A549 treated with GW870086 at 1 μM for 4 hours (cell line): Measurements from ENCODE around the gene C8B. TPM values are rescaled to one million over a fixed set of nuclear protein-coding genes. Genes with fewer than 3 reads are reported as not detected.

Source experiments
- total RNA-seq: library from RNA; stranded (reverse); fragments of 200-300 nt; extraction: Qiagen RNA extraction; gene quantifications from 5 replicates; pipeline ENCODE4 v1.2.3, GENCODE V29; 2022; ENCODE audit warnings: low read depth

Gene C8B
- not detected in 5 replicates for total RNA-seq

DNA sequence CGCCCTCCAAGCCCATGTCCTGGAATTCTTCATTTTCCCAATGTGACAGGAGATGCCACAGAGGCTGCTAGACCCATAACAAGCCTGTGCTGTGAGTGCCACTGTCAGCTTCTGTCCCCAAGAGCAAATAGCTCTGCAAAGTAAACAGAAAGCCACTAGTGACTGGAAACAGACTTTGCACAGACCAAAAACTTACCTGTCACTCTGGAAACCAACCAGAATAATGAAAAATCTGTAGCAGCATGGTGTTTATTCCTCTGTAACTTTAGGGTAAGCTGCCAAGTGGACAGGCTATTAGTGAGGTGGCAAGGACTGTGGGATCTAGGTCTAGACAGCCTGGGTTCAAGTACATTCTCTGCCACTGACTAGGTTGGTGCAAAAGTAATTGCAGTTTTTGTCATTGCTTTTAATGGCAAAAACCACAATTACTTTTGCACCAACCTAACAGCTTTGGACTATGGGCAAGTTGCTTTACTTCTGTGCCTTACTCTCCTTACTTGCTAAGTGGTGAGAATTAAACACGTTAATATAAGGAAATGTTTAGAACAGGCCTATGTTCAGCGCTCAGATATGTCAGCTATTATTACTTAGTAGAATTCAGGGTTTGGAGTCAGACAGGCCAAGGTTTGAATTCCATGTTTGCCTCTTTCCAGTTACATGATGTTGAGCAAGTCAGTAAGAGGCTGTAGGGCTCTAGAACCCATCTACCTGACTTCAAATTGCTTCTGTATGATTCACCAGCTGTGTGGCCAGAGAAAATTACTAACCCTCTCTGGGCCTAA is at the start of gene C8B:
TSS of gene C8B (minus strand) at position 100 of the 782 bp plus-strand sequence. CDS start at position 33, 67 bp downstream.

Other genes with a start within 250 kb of the C8B start
- not detected in 5 replicates for gene FYB2, start 146.6 kb downstream of the C8B start, total RNA-seq
- gene C8A, start 111.2 kb downstream of the C8B start, total RNA-seq = not detected in 5 replicates